Anterior cingulate cortex (tissue), 58 donors: ENCODE results near the gene FAM167B.

Source experiments
- DNase-seq, 58 donors: peaks; one replicate each; lab custom pipeline; 2025; lab: John Stamatoyannopoulos, UW

Gene FAM167B

GRCh38 chr1:32246888-32247273 is at the start of gene FAM167B:
Gene FAM167B (plus strand): TSS chr1:32247222. CDS start chr1:32247422, 200 bp downstream.
- no peak for DNase-seq

GRCh38 chr1:32197837-32198236 is 49.2 kb upstream of the FAM167B start:
- no peak for DNase-seq

GRCh38 chr1:32198237-32199042 is 48.6 kb upstream of the FAM167B start:
- DNase-seq: no peak

- no peak for DNase-seq
Measured at GRCh38 chr1:32199043-32199716, 47.8 kb upstream of the FAM167B start.

- DNase-seq: peak in 42 of 58 donors; percentile 9 to 65 (median 30)
Measured at GRCh38 chr1:32199717-32200072, 47.3 kb upstream of the FAM167B start.

- DNase-seq: peak in 56 of 58 donors; percentile 23 to 86 (median 59)
Measured at GRCh38 chr1:32200226-32201010, 46.6 kb upstream of the FAM167B start, which contains the start of gene CCDC28B. Gene CCDC28B (plus strand): TSS chr1:32200595. CDS start chr1:32201936, 1,341 bp downstream.

- peak in 47 of 58 donors; percentile 11 to 70 (median 51) for DNase-seq
Measured at GRCh38 chr1:32201011-32201855, 45.8 kb upstream of the FAM167B start.

GRCh38 chr1:32204943-32205361 is 42.1 kb upstream of the FAM167B start:
- DNase-seq: peak in 2 of 58 donors; percentile 32 to 40

GRCh38 chr1:32205401-32206370 is 41.3 kb upstream of the FAM167B start, which contains the start of gene IQCC:
Gene IQCC (plus strand): TSS chr1:32205671. CDS start chr1:32205682, 11 bp downstream.
- DNase-seq: peak; percentile 26 to 90 (median 80)

- DNase-seq: no peak
Measured at GRCh38 chr1:32208469-32208868, 38.6 kb upstream of the FAM167B start.

- peak in 4 of 58 donors; percentile 5 to 22 (median 12) for DNase-seq
Measured at GRCh38 chr1:32208891-32209328, 38.1 kb upstream of the FAM167B start, which contains the start of gene DCDC2B. Gene DCDC2B (plus strand): TSS chr1:32209089. CDS start chr1:32209094, 5 bp downstream.

- peak in 39 of 58 donors; percentile 4 to 63 (median 28) for DNase-seq
Measured at GRCh38 chr1:32215629-32216480, 31.2 kb upstream of the FAM167B start.

GRCh38 chr1:32216566-32216965 is 30.5 kb upstream of the FAM167B start:
- no peak for DNase-seq

- DNase-seq: no peak
Measured at GRCh38 chr1:32219022-32219421, 28.0 kb upstream of the FAM167B start.

GRCh38 chr1:32220746-32221580 is 26.1 kb upstream of the FAM167B start:
- no peak for DNase-seq

GRCh38 chr1:32221581-32221979 is 25.4 kb upstream of the FAM167B start:
- DNase-seq: no peak
